NCI-H82 (cell line): ENCODE results near the gene TRIM43B.
"Not testable (repeated sequence)": the region's sequence is repeated elsewhere in the genome, so short reads cannot be mapped to it uniquely, and the experiment has no call there.

Source experiments
- DNase-seq: peaks from one replicate; lab custom pipeline; 2025; lab: John Stamatoyannopoulos, UW

The TRIM43B gene

GRCh38 chr2:95433973-95434372 is 50.6 kb downstream of the TRIM43B start:
- not testable (repeated sequence) for DNase-seq

- DNase-seq = not testable (repeated sequence)
Measured at GRCh38 chr2:95433373-95433772, 51.2 kb downstream of the TRIM43B start.

GRCh38 chr2:95429748-95430467 is 54.6 kb downstream of the TRIM43B start:
- DNase-seq = not testable (repeated sequence)

GRCh38 chr2:95427196-95427867 is 57.2 kb downstream of the TRIM43B start:
- not testable (repeated sequence) for DNase-seq
